Right ventricle myocardium superior (tissue), 1 donor: ENCODE results near the gene FGF14. TPM values are rescaled to one million over a fixed set of nuclear protein-coding genes. Genes with fewer than 3 reads are reported as not detected.

Source experiments
- ATAC-seq: fragments of 200-7000 bp; cut with Tn5 transposase; one replicate; pipeline ENCODE4 v1.9.1; 2020; ENCODE audit warnings: mild to moderate bottlenecking; ENCODE audit not compliant: poor library complexity
- DNase-seq: peaks from one replicate; pipeline ENCODE4 v3.0.0-alpha.2; 2020
- intact Hi-C: fragments of 100-400 bp; cut with DNase I; formaldehyde crosslinking; loops from one replicate; pipeline ENCODE4 v1.11.2; 2022
- total RNA-seq: library from RNA; stranded (reverse); fragmentation: NEBNext Ultra II Directional; extraction: Animal tissue kit (Norgen Biotek cat#: 25700); gene quantifications from one replicate; pipeline ENCODE4 v1.2.1, GENCODE V29; 2021
- donor health status: DM: no; HTN: yes; CAD: no; lungs with severe emphysema.

Gene FGF14
- total RNA-seq, 1 donor from 2014 or later, result 2.6 TPM

DNA sequence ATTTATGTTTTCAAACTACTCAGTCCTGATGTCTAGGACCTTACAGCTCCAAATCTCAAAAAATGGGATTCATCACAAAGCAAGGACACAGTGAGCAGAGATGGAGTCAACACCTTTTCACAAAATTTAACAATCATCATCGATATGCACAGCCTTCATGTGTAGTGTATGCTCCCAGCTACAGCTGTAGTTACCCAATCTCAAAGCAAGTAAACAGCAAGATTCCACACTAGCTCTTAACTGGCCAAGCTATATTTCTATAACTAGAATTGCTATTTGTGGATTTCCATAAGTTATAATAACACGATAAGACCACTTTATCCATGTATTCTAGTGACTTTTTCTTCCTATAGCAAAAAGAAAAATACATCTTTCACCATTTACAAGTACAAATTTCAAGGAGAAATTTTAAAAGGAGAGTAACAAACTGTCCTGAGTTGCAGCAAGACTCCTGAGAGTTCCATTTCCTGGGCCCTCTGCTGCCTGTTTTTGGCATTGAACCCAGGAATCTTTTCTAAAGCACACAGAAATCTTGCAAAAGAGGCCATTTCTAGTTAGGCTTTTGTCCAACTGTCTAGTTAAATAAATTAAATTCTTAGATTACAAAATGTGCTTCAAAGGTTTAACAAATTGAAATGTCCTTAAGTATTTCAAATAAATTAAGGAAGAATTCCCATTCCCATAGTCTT is 460.6 kb downstream of the FGF14 start:
- intact Hi-C loops, result loop anchor here (5.0 to 10.0 kb wide), 3 partner anchors 204 to 611 kb away; no protein-coding TSS in a partner anchor

DNA sequence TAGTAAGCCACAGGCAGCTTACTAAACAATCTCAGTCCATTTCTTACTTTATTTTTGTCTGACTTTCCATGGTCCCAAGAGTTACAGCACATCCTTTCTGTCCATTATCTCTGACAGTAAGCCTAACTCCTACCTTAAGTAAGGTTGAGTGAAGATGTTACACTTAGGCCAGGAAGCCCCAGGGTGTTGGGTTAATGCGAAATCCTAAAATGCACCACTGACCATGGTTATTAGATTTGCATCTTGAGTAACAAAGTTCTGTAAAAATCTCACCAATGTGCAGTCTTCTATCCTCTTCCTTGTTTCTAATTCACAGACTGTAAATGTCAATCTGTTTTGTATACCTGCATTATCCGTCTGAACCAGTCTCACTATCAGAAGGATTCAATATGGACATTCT is 462.5 kb downstream of the FGF14 start:
- intact Hi-C loops, result no loop called here
- ATAC-seq, result no peak
- no peak for DNase-seq

More for the DNA sequence above, 460.6 kb downstream of the FGF14 start:
- DNase-seq, result no peak
- ATAC-seq, result no peak

DNA sequence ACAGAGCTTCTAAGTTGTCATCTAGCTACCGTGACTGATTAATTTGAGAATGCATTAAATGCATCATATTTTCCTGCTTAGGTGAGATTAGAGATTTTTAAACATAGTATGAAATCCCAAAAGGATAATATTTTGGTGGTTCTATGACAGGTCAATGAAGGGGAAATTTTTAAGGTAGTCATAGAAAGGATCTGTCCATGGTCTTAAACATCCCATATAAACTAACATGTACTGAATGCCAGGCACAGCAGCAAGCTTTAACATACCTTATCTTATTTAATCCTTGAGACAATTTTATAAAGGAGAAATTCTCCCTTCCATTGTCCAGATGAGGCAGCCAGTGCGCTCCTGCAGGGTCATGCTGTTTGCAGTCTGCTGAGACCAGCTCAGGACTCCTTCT is 466.0 kb downstream of the FGF14 start:
- no peak for DNase-seq
- intact Hi-C loops, result no loop called here
- no peak for ATAC-seq

DNA sequence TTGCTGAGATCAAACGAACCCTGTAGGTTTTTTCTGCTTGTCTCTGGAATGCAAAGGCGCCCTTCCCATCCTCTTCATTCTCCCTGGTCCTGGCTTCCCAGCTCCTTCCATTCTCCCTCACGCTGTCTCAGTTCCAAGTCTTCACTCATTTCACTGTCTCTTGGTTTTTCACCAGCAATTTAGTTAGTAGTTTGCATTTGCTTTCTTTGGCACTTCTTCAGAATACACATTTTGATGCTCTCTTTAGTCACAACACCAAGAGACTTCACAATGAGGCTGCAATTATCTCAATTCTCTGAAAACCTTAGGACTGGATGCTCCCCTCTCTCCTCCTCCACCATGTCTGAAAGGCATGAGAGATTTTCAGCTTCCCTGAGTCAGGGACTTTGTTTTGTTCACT is 470.7 kb downstream of the FGF14 start:
- no peak for DNase-seq
- ATAC-seq, result no peak
- intact Hi-C loops, result no loop called here

DNA sequence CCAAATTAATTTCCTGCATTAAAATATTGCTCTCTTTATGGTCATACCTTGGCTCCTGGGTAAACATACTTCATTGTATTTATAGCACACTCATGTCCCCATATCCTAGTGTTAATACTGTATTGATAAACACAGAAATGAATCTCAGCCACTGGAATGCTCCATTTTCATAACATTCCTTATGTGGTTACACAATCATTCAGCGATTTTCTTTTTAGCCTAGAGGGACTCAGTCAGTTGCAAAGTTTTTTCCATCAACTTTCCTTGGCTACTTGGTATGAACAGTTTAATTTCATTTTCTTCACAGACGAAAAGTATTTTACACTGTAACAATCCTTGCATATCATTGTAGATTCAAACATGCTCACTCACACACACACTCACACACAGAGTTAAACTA is 471.5 kb downstream of the FGF14 start:
- ATAC-seq, result no peak
- DNase-seq, result no peak
- intact Hi-C loops, result no loop called here

DNA sequence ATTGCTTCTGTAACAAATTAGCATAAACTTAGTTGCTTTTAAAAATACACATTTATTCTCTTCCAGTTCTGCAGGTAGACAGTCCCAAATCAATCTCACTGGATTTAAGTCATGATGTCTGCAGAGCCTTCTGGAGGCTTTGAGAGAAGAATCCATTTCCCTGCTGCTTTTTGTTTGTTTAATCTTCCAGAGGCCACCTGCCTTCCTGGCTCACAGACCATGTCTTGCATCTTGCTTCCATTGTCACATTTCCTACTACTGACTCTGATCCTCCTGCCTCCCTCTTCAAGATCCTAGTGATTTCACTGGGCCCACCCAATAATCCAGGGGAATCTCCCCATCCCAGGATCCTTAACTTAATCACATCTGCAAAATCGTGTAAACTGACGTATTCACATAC is 476.1 kb downstream of the FGF14 start:
- DNase-seq (no peak), ATAC-seq (no peak)
- intact Hi-C loops, result no loop called here

DNA sequence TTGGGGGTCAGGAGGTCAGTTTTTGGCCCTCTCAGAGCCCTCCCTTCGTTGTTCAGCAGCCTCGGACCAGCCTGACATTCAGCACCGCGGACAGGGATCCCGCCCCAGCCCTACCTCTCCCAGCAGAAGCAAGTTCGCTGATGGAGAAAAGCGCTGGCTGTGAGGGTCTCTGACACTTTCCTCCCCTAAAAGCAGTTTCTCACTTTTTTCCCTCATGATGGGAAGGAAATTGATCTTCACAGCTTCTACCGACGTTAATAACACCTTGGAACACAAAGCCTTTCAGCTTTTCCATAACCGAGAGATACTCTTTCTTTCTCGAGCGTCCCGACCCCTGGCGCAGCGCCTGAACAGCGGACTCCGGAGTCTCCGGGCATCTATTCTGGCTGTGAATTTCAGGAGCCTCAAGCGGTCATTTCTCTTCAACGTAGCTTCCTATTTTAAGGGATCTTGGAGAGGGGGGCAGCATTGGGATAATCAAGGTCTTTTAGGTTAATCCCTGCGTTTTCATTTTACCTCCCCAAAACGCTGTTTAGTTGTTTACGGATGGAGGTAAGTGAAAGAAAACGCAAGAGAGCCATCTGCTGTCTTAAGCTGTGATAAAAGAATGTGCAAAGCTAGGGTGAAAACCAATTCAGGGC is 482.2 kb downstream of the FGF14 start:
- DNase-seq, result peak; percentile 44
- ATAC-seq, result peak; percentile 49
- intact Hi-C loops, result no loop called here

DNA sequence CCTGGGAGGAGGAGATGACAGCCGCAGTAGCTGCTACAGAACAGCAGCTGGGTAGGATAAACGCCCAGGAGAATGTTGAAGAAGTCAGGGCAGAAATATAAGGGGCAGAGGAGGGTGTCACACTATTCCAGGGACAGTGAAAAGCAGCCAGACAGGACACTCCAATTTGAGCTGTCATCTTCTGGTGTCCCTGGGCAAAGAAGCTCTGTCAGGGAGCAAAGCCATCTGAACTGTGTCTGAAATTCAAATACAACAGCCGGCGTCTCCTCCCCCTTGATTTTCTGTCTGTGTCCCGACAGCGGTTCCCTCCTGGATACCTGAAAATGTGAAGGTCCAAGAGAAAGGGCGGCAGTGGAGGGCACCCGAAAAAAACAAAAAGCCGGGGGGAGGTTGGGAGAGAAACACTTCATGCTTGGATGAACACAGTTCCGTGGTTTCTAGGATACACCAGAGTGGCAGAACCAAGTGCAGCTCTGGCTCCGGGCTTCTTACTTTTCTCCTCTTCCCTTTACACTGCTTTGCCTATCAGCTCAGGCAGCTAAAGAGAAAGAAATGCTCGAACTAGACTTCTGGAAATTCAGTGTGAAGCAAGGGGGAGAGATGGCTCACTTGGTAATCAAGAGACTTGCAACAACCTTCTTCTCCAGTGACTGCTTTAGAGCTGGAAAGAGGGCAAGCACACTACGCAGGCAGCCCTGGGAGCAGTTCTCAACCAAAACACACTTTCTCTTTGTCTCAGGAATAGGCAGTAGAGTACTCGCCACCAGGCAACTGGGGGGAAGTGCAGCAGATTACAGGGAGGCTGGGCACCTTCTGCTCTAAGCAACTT is 483.8 kb downstream of the FGF14 start:
- no peak for DNase-seq
- ATAC-seq, result no peak
- intact Hi-C loops, result loop anchor here (2.0 kb wide), 1 partner anchor 133 kb away; no protein-coding TSS in a partner anchor

DNA sequence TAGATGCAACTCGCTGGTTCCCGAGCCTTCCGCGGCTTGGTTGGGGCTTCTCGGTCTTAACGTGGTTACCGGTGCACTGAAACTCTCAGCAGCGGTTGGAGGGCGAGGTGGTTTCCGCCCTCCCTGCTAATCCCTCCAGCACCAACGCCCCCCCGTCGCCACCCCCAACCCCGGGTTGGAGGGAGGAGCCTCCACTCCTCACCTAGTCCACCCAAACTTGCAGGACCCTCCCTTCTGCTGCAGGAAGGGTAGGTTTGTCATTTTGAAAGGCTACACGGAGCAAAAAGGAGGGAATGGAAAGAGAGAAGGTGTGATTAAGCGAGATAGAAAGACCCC is 484.4 kb downstream of the FGF14 start:
- intact Hi-C loops, result loop anchor here (2.0 kb wide), 1 partner anchor 133 kb away; no protein-coding TSS in a partner anchor
- DNase-seq (no peak), ATAC-seq (no peak)

DNA sequence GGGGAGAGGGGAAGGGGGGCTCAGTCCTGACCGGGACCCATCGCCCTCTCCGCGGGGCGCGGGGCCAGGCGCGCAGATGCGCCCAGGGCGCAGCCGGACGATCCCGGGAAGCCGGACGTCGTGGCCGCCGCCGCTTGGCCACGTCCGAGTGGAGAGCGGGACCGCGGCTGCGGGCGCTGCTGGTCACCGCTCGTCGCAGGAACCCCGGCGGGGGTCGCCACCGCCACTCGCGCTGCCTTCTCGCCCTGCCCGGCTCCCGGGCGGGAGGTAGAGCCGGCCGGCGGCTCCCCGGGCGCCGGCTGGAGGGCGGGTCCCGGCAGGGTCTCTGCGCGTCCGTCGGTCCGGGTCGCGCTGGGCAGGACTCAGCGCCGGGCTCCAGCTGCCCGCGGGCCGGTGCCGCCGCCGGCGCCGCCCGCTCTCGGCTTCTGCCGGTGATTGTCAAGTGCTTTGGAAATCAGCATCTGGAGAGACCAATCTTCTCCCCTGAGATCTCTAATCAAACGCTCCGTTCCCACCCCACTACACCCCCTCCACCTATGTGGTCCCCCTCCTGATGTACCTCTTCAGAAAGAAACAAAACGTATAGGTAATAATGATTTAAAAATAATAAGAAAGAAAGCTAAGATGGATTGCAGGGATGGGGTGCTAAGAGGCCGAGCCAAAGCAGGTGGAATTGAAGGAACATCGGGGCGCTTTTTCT is 484.9 kb downstream of the FGF14 start:
- peak; percentile 43 for ATAC-seq
- intact Hi-C loops, result loop anchor here (2.0 kb wide), 1 partner anchor 132 kb away; no protein-coding TSS in a partner anchor
- DNase-seq, result no peak

DNA sequence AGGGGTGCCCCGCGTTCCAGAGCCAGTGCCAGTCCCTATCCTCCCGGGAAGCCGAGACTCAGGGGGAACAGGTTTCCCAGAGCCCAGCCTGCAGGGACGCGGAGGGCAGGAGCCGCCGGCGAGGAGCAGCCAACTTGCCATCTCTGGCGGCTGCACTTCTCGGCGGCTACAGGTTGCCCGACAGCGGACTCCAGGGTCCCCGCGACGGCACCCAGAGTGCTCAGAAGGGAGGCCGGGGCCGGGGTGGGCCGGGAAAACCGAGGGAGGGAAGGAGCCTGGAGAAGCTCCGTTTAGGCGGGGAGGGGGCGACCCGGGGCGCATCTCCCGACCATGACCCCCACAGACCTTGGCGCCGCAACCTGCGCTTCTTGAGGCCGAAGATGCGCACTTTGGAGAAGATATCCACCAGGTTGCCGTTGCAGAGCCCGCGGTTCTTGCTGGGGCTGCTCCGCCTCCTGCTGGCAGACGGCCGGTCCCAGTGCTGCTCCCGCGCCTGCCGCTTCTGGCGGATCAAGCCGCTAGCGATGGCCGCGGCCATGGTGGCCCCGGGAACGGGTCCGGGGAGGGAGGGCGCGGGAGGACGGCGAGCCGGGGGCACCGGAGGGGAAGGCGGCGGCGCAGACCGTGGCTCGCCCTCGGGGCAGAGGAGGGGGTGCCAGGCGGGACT is 485.6 kb downstream of the FGF14 start:
- DNase-seq (peak; percentile 62), ATAC-seq (peak; percentile 91)
- intact Hi-C loops, result loop anchor here (2.0 kb wide), 1 partner anchor 131 kb away; no protein-coding TSS in a partner anchor

DNA sequence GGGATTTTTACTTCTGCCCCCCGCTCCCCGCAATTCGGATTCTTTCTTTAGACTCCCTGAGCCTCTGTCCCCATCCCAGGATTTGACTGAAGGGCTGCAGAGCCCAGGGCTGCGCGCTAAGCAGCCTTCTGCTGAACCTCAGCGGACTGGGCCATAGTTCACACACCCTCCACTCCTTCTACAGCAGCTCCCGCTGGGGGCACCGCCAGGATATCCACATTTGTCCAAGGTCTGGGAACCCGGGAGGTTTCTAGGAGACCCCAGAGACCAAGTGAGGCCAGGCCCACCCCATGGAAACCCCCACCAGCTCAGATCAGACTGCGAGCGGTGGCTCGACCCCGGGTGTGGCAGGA is 486.1 kb downstream of the FGF14 start:
- peak; percentile 27 for ATAC-seq
- DNase-seq, result no peak
- intact Hi-C loops, result loop anchor here (2.0 kb wide), 1 partner anchor 131 kb away; no protein-coding TSS in a partner anchor

DNA sequence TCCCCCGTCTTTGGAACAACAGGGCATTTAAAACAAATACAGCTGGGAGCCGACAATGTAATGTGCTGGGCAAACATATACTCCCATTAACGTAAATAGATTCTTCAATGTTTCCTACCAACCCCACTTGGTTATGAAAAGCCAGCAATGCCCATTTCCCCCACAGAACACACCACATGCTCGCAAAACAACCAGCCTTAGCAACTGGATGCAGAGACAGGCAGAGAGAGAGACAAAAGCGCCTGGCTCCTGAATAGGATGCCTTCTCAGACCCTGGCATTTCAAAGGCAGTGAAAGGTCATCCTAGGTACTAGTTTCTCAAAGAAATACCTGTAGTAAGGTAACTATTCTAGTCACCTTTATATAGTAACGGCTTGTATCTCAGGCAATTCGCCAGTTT is 486.5 kb downstream of the FGF14 start:
- DNase-seq (no peak), ATAC-seq (no peak)
- intact Hi-C loops, result no loop called here

DNA sequence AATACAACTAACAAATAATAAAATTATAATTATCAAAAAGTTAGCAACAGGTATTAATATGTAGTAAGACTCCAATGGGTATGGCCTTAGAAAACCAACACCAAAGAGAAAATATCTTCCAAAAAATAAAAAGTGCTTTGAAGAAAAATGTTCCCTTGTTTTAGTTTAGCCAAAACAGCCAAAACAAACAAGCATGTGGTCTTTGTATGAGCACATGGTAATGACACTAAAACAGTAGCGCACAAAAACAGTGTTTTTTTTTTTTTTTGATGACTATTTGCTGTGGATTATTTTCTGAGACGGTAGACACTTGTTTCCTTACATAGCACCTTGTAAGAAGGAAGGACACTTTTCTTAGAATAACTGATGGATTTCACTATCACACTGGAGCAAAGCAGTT is 490.1 kb downstream of the FGF14 start:
- no peak for DNase-seq

DNA sequence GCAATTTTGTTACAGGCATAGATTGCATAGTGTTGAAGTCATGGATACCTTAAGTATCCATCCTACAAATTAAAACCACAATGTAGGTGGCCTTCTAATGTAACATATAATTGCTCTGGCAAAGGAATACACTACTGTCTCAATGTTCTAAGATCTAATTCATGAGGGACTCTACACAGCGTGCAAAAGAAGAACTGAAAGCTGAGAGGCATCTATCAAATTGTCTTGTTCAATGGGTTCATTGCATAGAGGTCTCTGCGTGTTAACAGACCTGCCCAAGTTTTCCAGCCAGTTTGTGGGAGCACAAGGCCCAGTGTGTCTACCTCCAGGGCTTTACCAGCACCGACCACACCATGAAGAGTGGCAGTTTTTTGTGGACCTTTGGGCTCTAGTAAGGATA is 498.0 kb downstream of the FGF14 start:
- intact Hi-C loops, result no loop called here
- ATAC-seq (no peak), DNase-seq (no peak)

More for the DNA sequence above, 490.1 kb downstream of the FGF14 start:
- ATAC-seq, result no peak
- intact Hi-C loops, result no loop called here

DNA sequence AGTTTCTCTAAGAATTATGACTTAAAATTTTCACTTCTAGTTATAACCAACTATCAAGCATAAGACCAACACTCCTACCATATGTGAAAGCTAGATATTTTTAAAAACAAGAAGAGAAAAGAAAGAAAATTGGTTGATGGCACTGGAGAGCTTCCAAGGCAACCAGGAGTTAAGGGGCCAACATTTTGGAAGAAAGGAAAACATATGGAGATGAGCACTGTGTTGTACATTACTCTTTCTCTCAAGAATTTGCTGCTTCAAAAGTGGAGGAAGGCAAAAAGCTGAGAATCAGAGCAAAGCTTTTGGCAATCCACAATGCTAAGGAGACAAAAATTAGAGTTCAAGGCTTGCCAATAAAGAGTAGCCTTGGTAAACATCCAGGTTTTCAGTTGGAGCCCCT is 503.2 kb downstream of the FGF14 start:
- intact Hi-C loops, result no loop called here
- no peak for DNase-seq
- ATAC-seq, result no peak

DNA sequence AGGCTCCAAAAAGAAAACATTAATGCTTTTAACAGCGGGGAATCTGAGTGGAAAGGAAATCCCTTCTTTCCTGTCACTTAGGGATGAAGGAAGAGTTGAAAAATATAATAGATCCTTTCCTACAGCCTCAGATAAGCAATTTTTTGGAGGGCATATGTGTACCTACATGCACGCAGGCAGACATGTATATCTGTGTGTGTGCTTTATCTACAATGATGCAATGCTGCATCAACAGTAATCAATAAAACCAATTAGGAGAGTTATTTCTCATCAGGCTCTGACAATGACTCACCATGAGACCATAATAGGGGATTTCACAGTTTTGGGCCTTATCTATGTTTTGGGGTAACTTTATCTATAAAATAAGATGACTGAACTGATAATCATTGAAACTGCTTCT is 505.3 kb downstream of the FGF14 start:
- ATAC-seq (no peak), DNase-seq (no peak)
- intact Hi-C loops, result no loop called here

DNA sequence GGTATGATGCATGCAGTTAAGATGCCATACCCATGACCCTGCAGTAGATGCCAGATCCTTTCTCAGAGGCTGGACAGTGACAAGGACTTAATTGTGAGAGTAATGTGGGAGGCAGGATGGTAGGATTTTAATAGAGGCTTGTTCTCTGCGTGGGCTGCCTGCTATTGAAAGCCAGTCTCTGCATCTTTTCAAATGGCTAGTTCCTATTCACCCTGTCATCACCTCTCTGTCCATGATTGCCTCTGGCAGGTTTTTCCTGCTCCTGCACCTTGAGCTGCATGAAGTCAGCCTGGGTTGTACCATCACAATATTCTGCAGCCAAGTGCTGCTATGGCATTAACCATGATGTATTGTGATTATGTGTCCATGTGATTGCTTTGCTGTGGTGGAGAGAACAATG is 508.8 kb downstream of the FGF14 start:
- intact Hi-C loops, result no loop called here
- DNase-seq (no peak), ATAC-seq (peak; percentile 96)

DNA sequence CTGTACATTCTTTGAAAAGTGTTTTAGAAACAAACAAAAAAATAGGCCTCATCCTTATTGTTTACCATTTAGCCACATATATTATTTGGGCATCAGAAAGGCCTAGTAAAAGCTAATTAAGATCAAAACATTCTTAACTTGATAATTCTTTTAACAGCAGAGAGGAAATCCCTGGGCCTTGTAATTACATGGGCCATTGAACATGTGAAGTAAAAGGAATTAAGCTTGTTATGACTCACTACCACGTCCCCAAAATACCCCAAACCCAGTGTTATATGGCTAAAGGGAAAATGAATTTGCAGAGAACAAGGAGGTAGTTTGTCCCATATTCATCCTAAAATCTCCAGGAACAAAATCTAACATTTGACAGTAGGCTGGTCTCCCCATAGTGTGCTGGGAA is 509.6 kb downstream of the FGF14 start:
- intact Hi-C loops, result no loop called here
- no peak for ATAC-seq
- DNase-seq, result no peak
